ENCODE results near the gene RAB38. TPM values are rescaled to one million over a fixed set of nuclear protein-coding genes. Genes with fewer than 3 reads are reported as not detected.
A peak's percentile ranks its signal among the peaks of the same experiment; 100 is the strongest.

Gene RAB38
- polyA plus RNA-seq: 10 to 100 TPM in 1 of 4 donors, 1 to 10 TPM in 2, under 1 TPM in 1; 0.67 to 14.3 (median 1.2) TPM
- long read RNA-seq, donor 1, transcript RAB38-201 (3 exons, 1,465 nt): major isoform, 11 of 18 reads
- long read RNA-seq, donor 1, partial matches to known transcripts: 7 of 18 reads
- long read RNA-seq, donor 1, other reads (novel, unspliced or antisense): 0 of 18 reads
- long read RNA-seq, donor 2, partial matches to known transcripts: 0 of 4 reads
- long read RNA-seq, donor 2, other reads (novel, unspliced or antisense): 0 of 4 reads
- long read RNA-seq, donor 3, partial matches to known transcripts: 0 of 3 reads
- long read RNA-seq, donor 3, other reads (novel, unspliced or antisense): 0 of 3 reads
- long read RNA-seq, donor 4: 0 reads
- long read RNA-seq, donor 5, partial matches to known transcripts: 0 of 2 reads
- long read RNA-seq, donor 5, other reads (novel, unspliced or antisense): 0 of 2 reads
- long read RNA-seq, donor 6, transcript RAB38-201 (3 exons, 1,465 nt): major isoform, 5 of 7 reads
- long read RNA-seq, donor 6, partial matches to known transcripts: 0 of 7 reads
- long read RNA-seq, donor 6, other reads (novel, unspliced or antisense): 0 of 7 reads
- long read RNA-seq, donor 7: 0 reads
- long read RNA-seq, donor 8, partial matches to known transcripts: 0 of 2 reads
- long read RNA-seq, donor 8, other reads (novel, unspliced or antisense): 0 of 2 reads
- long read RNA-seq, donor 9: 0 reads
- long read RNA-seq, donor 10, transcript RAB38-201 (3 exons, 1,465 nt): major isoform, 6 of 6 reads
- long read RNA-seq, donor 10, partial matches to known transcripts: 0 of 6 reads
- long read RNA-seq, donor 10, other reads (novel, unspliced or antisense): 0 of 6 reads

DNA sequence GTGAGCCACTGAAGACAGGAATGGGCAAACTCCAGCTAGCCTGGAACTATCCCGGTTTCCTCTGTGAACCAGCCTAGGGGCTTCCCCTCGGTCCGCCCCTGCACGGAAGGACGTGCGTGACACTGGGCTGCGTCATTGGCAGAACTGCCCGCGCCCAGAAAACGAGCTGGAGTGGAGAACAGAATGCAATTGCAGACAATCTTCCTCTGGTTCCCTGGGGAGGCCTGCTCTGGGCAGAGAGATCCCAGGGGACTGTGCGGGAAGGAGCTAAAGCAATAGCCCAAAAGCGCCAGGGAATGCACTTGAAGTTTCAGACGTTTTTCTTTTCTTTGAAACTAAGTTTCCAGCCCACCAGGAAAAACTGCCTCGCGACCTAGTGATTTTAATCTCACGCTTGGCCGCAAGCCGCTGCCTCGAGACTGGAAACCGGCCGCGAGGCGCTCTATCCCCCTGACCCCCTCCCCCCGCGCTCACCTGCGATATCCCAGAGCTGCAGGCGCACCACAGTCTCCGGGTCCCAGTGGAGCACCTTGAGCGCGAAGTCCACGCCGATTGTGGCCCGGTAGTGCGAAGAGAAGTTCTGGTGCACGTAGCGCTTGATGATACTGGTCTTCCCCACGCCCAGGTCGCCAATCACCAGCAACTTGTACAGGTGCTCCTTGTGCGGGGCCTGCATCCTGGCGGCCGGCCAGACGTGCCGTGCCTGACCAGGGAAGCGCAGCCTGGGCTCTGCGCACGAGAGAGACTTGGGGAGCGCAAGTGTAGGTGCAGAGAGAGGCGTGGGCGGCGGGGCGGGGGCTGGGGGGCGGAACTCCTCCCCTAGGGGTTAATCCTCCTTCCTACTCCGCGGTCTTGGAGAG lies at the start of gene RAB38:
RAB38 (minus strand) TSS at position 735 of the 860 bp plus-strand sequence; CDS start at position 676, 59 bp downstream.
- H3K27ac ChIP-seq (ENCODE audit: low read depth in 1 of 3, low read length in 2 of 3): peak within 1 kb of the TSS in 1 of 3 donors; percentile 88
- peak within 1 kb of the TSS; percentile 34 to 65 (median 47) for H3K4me3 ChIP-seq (ENCODE audit: low read depth in 1 of 3, low read length in 3 of 3)
- FAIRE-seq: no peak
- peak; percentile 81 to 88 for DNase-seq
- H3K4me1 ChIP-seq (ENCODE audit: control insufficient read depth in 3 of 3, insufficient read depth in 2 of 3, low read depth in 1 of 3, low read length in 2 of 3): peaks cover 0 to 12% (median 0%) of the 10 kb centered on the region in 3 donors
- peaks cover 0 to 3% (median 0%) of the 10 kb centered on the region in 3 donors for H3K36me3 ChIP-seq (ENCODE audit: control insufficient read depth in 3 of 3, insufficient read depth in 2 of 3, low read depth in 1 of 3, low read length in 3 of 3)
- no peaks in the 10 kb centered on the region for H3K9me3 ChIP-seq (ENCODE audit: control insufficient read depth in 2 of 2, insufficient read depth in 1 of 2, low read depth in 1 of 2, low read length in 1 of 2)
- no peaks in the 10 kb centered on the region for H3K27me3 ChIP-seq (ENCODE audit: control insufficient read depth in 3 of 3, insufficient read depth in 3 of 3, low read length in 3 of 3)
- 1 to 2% (median 2%) methylated on average over 54 of the region's 54 CpGs for WGBS, 3 donors

GRCh38 chr11:88213406-88213805 lies 38.2 kb upstream of the RAB38 start:
- Histone ChIP-seq H3K27ac (ENCODE audit: low read depth in 1 of 3, low read length in 2 of 3) (no peak overlapping the region), H3K4me1 (ENCODE audit: control insufficient read depth in 3 of 3, insufficient read depth in 2 of 3, low read depth in 1 of 3, low read length in 2 of 3) (no peaks in the 10 kb centered on the region), H3K9me3 (ENCODE audit: control insufficient read depth in 2 of 2, insufficient read depth in 1 of 2, low read depth in 1 of 2, low read length in 1 of 2) (no peaks in the 10 kb centered on the region), H3K27me3 (ENCODE audit: control insufficient read depth in 3 of 3, insufficient read depth in 3 of 3, low read length in 3 of 3) (no peaks in the 10 kb centered on the region), H3K36me3 (ENCODE audit: control insufficient read depth in 3 of 3, insufficient read depth in 2 of 3, low read depth in 1 of 3, low read length in 3 of 3) (no peaks in the 10 kb centered on the region), H3K4me3 (ENCODE audit: low read depth in 1 of 3, low read length in 3 of 3) (no peak overlapping the region)
- DNase-seq (no peak), FAIRE-seq (no peak)

- WGBS, 3 donors: 18 to 58% (median 44%) methylated on average over 1 of the region's 1 CpG
- Histone ChIP-seq H3K9me3 (ENCODE audit: control insufficient read depth in 2 of 2, insufficient read depth in 1 of 2, low read depth in 1 of 2, low read length in 1 of 2) (no peaks in the 10 kb centered on the region), H3K27ac (ENCODE audit: low read depth in 1 of 3, low read length in 2 of 3) (no peak overlapping the region), H3K4me1 (ENCODE audit: control insufficient read depth in 3 of 3, insufficient read depth in 2 of 3, low read depth in 1 of 3, low read length in 2 of 3) (no peaks in the 10 kb centered on the region), H3K27me3 (ENCODE audit: control insufficient read depth in 3 of 3, insufficient read depth in 3 of 3, low read length in 3 of 3) (no peaks in the 10 kb centered on the region), H3K4me3 (ENCODE audit: low read depth in 1 of 3, low read length in 3 of 3) (no peak overlapping the region), H3K36me3 (ENCODE audit: control insufficient read depth in 3 of 3, insufficient read depth in 2 of 3, low read depth in 1 of 3, low read length in 3 of 3) (no peaks in the 10 kb centered on the region)
- FAIRE-seq: no peak
- DNase-seq: no peak
These were observed 37.1 kb upstream of the RAB38 start for GRCh38 chr11:88212300-88212699.

- no peak for DNase-seq
- no peak for FAIRE-seq
- Histone ChIP-seq H3K9me3 (ENCODE audit: control insufficient read depth in 2 of 2, insufficient read depth in 1 of 2, low read depth in 1 of 2, low read length in 1 of 2) (no peaks in the 10 kb centered on the region), H3K4me3 (ENCODE audit: low read depth in 1 of 3, low read length in 3 of 3) (no peak overlapping the region), H3K4me1 (ENCODE audit: control insufficient read depth in 3 of 3, insufficient read depth in 2 of 3, low read depth in 1 of 3, low read length in 2 of 3) (no peaks in the 10 kb centered on the region), H3K27me3 (ENCODE audit: control insufficient read depth in 3 of 3, insufficient read depth in 3 of 3, low read length in 3 of 3) (no peaks in the 10 kb centered on the region), H3K27ac (ENCODE audit: low read depth in 1 of 3, low read length in 2 of 3) (no peak overlapping the region), H3K36me3 (ENCODE audit: control insufficient read depth in 3 of 3, insufficient read depth in 2 of 3, low read depth in 1 of 3, low read length in 3 of 3) (no peaks in the 10 kb centered on the region)
- WGBS, 3 donors: 62 to 73% (median 69%) methylated on average over 2 of the region's 2 CpGs
These were observed 33.5 kb upstream of the RAB38 start for GRCh38 chr11:88208745-88209144.

DNA sequence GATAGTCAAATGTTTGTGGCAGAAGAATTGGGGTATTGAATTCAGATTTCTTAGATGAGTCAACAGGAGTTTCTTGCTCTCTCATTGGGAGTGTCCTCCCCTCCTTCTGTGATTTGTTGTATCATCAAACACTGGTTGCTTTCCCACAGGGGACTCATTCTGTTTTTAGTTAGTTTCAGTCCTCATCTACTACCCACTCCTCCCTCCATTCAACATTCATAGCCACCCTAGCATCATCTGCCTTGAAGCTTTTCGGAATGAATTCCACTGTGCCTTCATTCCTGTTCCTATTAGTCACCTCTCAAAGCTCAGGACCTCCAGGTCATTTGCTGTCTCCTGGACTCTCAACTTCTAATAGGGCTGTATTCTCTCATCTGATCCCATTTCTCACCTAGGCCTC lies 31.5 kb upstream of the RAB38 start:
- no peak for DNase-seq
- no peaks in the 10 kb centered on the region for H3K27me3 ChIP-seq (ENCODE audit: control insufficient read depth in 3 of 3, insufficient read depth in 3 of 3, low read length in 3 of 3)
- no peak for FAIRE-seq
- H3K36me3 ChIP-seq (ENCODE audit: control insufficient read depth in 3 of 3, insufficient read depth in 2 of 3, low read depth in 1 of 3, low read length in 3 of 3): no peaks in the 10 kb centered on the region
- no peaks in the 10 kb centered on the region for H3K9me3 ChIP-seq (ENCODE audit: control insufficient read depth in 2 of 2, insufficient read depth in 1 of 2, low read depth in 1 of 2, low read length in 1 of 2)
- H3K4me1 ChIP-seq (ENCODE audit: control insufficient read depth in 3 of 3, insufficient read depth in 2 of 3, low read depth in 1 of 3, low read length in 2 of 3): no peaks in the 10 kb centered on the region
- no peak overlapping the region for H3K27ac ChIP-seq (ENCODE audit: low read depth in 1 of 3, low read length in 2 of 3)
- 0% methylated on average over 1 of the region's 1 CpG for WGBS, 3 donors
- no peak overlapping the region for H3K4me3 ChIP-seq (ENCODE audit: low read depth in 1 of 3, low read length in 3 of 3)

DNA sequence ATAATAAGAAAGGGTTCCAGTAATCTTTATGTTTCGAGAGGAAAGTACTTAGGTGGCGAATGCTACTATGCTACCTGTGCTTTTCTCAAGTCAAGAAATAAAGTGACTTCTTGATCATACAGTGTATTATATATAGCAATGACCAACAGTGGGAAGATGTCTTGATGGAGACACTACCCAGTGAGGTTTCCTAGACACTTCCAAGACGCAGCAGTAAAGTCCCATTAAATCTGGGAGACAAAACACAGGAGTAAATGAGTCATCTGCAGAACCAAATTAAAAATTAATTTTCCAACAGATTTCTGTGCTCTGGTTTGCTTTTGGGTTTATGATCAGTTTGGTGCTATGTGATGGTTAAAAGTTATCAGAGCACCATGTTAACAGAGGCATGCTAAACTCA lies 29.1 kb upstream of the RAB38 start:
- FAIRE-seq: no peak
- no peak overlapping the region for H3K4me3 ChIP-seq (ENCODE audit: low read depth in 1 of 3, low read length in 3 of 3)
- no peaks in the 10 kb centered on the region for H3K4me1 ChIP-seq (ENCODE audit: control insufficient read depth in 3 of 3, insufficient read depth in 2 of 3, low read depth in 1 of 3, low read length in 2 of 3)
- no peaks in the 10 kb centered on the region for H3K27me3 ChIP-seq (ENCODE audit: control insufficient read depth in 3 of 3, insufficient read depth in 3 of 3, low read length in 3 of 3)
- no peaks in the 10 kb centered on the region for H3K36me3 ChIP-seq (ENCODE audit: control insufficient read depth in 3 of 3, insufficient read depth in 2 of 3, low read depth in 1 of 3, low read length in 3 of 3)
- DNase-seq: no peak
- 92 to 97% (median 95%) methylated on average over 3 of the region's 3 CpGs for WGBS, 3 donors
- H3K27ac ChIP-seq (ENCODE audit: low read depth in 1 of 3, low read length in 2 of 3): no peak overlapping the region
- no peaks in the 10 kb centered on the region for H3K9me3 ChIP-seq (ENCODE audit: control insufficient read depth in 2 of 2, insufficient read depth in 1 of 2, low read depth in 1 of 2, low read length in 1 of 2)

DNA sequence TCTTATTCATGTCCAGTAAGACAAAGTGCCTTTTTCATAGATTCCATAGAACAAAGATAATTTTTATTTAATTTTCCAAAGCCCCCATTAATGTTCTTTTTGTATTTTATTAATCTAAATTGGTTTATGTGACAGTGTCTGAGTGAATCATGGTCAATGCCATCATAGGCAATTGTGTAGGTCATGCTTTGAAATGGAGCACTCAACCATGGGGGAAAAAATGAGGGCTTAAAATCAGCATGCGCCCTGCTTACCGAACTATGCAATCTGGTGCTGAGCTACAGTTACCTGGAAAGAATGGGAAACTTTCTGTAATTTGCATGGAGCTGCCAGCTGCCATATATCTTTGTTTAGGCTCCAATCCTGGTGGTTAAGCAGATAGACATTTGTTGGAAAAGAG lies 28.4 kb upstream of the RAB38 start:
- no peak for DNase-seq
- Histone ChIP-seq H3K4me3 (ENCODE audit: low read depth in 1 of 3, low read length in 3 of 3) (no peak overlapping the region), H3K27me3 (ENCODE audit: control insufficient read depth in 3 of 3, insufficient read depth in 3 of 3, low read length in 3 of 3) (no peaks in the 10 kb centered on the region), H3K36me3 (ENCODE audit: control insufficient read depth in 3 of 3, insufficient read depth in 2 of 3, low read depth in 1 of 3, low read length in 3 of 3) (no peaks in the 10 kb centered on the region), H3K27ac (ENCODE audit: low read depth in 1 of 3, low read length in 2 of 3) (no peak overlapping the region), H3K4me1 (ENCODE audit: control insufficient read depth in 3 of 3, insufficient read depth in 2 of 3, low read depth in 1 of 3, low read length in 2 of 3) (no peaks in the 10 kb centered on the region), H3K9me3 (ENCODE audit: control insufficient read depth in 2 of 2, insufficient read depth in 1 of 2, low read depth in 1 of 2, low read length in 1 of 2) (no peaks in the 10 kb centered on the region)
- FAIRE-seq: no peak
- 93 to 98% (median 97%) methylated on average over 2 of the region's 2 CpGs for WGBS, 3 donors

- Histone ChIP-seq H3K4me3 (ENCODE audit: low read depth in 1 of 3, low read length in 3 of 3) (no peak overlapping the region), H3K9me3 (ENCODE audit: control insufficient read depth in 2 of 2, insufficient read depth in 1 of 2, low read depth in 1 of 2, low read length in 1 of 2) (peaks cover 0 to 6% of the 10 kb centered on the region in 2 donors), H3K36me3 (ENCODE audit: control insufficient read depth in 3 of 3, insufficient read depth in 2 of 3, low read depth in 1 of 3, low read length in 3 of 3) (no peaks in the 10 kb centered on the region), H3K27me3 (ENCODE audit: control insufficient read depth in 3 of 3, insufficient read depth in 3 of 3, low read length in 3 of 3) (no peaks in the 10 kb centered on the region), H3K27ac (ENCODE audit: low read depth in 1 of 3, low read length in 2 of 3) (no peak overlapping the region), H3K4me1 (ENCODE audit: control insufficient read depth in 3 of 3, insufficient read depth in 2 of 3, low read depth in 1 of 3, low read length in 2 of 3) (no peaks in the 10 kb centered on the region)
- FAIRE-seq: no peak
- WGBS, 3 donors: 41 to 69% (median 52%) methylated on average over 1 of the region's 1 CpG
- DNase-seq: no peak
These were observed 27.3 kb upstream of the RAB38 start for GRCh38 chr11:88202498-88202897.

All from small intestine (tissue), 16 donors.